ENCODE results near the gene SPTAN1. TPM values are rescaled to one million over a fixed set of nuclear protein-coding genes. Genes with fewer than 3 reads are reported as not detected.

SPTAN1 gene
- total and polyA plus RNA-seq, 2 donors (not counting 3 experiments of a cell fraction or from before 2014, with no cell fraction given) = 408 to 502 TPM

- Histone ChIP-seq H3K4me1 (ENCODE audit: control insufficient read depth, extremely low read depth, insufficient read depth, low read length) (peaks cover 46% of the 10 kb centered on the region), H3K27ac (ENCODE audit: insufficient read depth, low read depth, low read length) (peak overlapping the region; percentile 74), H3K36me3 (ENCODE audit: control insufficient read depth in 2 of 2, extremely low read depth in 1 of 2, insufficient read depth in 2 of 2, low read length in 2 of 2) (no peaks in the 10 kb centered on the region), H3K9me1 (replicated peaks; ENCODE audit: control insufficient read depth, extremely low read depth, insufficient read depth, low read length) (no peaks in the 10 kb centered on the region), H3K9me3 (replicated peaks; ENCODE audit: control insufficient read depth, insufficient read depth, low read length) (no peaks in the 10 kb centered on the region), H2AFZ (ENCODE audit: low read depth, low read length) (peak overlapping the region; percentile 67), H3K4me3 (replicated peaks in 1 of 3; ENCODE audit: insufficient read depth in 1 of 3, low read depth in 1 of 3, low read length in 3 of 3) (peak overlapping the region; percentile 16 to 78 (median 61)), H4K20me1 (replicated peaks; ENCODE audit: control insufficient read depth, extremely low read depth, insufficient read depth, low read length) (peaks cover 3% of the 10 kb centered on the region), H3K79me2 (ENCODE audit: control insufficient read depth, insufficient read depth, low read length) (peaks cover 42% of the 10 kb centered on the region), H3K9ac (replicated peaks; ENCODE audit: extremely low read depth, insufficient read depth, low read length) (peak overlapping the region; percentile 73), H3K27me3 (ENCODE audit: control insufficient read depth in 2 of 2, insufficient read depth in 2 of 2, low read length in 2 of 2) (no peaks in the 10 kb centered on the region), H3K4me2 (ENCODE audit: insufficient read depth, low read length) (peak overlapping the region; percentile 78)
- intact Hi-C loops (cut with micrococcal nuclease) = loop anchor here (1.0 to 10.0 kb wide), 7 partner anchors 13 to 257 kb away; partner anchors contain the start of genes GLE1, ODF2 and SET
- ChIA-PET POLR2A (interaction anchor here (0.6 to 3.0 kb wide), 15 partner anchors 8 to 623 kb away, joined by 3 to 13 read pairs (median 4); partner anchors contain the start of genes CERCAM, ODF2 and URM1), CTCF (interaction anchor here (0.7 to 3.3 kb wide), 11 partner anchors 9 to 132 kb away, joined by 3 to 22 read pairs (median 8); partner anchors contain the start of genes CERCAM and GLE1)
- BruUV-seq (replicated peaks) = TSS peak; percentile 86
- dilution Hi-C loops (cut with MboI; ENCODE audit: extremely low pct_ligation_motif_present, low sequenced_read_pairs) = no loop called here
- peak; percentile 79 for FAIRE-seq
- TF ChIP-seq MYC (IDR thresholded peaks at IDR 0.05; ENCODE audit: low read depth, low read length) (no peak), FOS (IDR thresholded peaks at IDR 0.05; ENCODE audit: borderline replicate concordance, insufficient read depth, low read length) (peak; percentile 26), POLR2AphosphoS5 (IDR thresholded peaks at IDR 0.05; ENCODE audit: insufficient read depth, low read depth, low read length) (no peak), POLR2A (IDR thresholded peaks at IDR 0.05; ENCODE audit: low read depth, low read length) (peak; percentile 21), EZH2 (IDR thresholded peaks at IDR 0.05; ENCODE audit: borderline replicate concordance, low read depth, low read length, severe bottlenecking) (no peak)
- no peak for DNase-seq (ENCODE audit: low read depth, low spot score)
Observed at GRCh38 chr9:128551657-128552152, 682 bp upstream of the SPTAN1 start.

- H3K4me2 ChIP-seq (ENCODE audit: insufficient read depth, low read length) = peak overlapping the region; percentile 98
- peaks cover 3% of the 10 kb centered on the region for H4K20me1 ChIP-seq (replicated peaks; ENCODE audit: control insufficient read depth, extremely low read depth, insufficient read depth, low read length)
- ChIA-PET CTCF (interaction anchor here (0.6 to 2.8 kb wide), 7 partner anchors 11 to 114 kb away, joined by 3 to 12 read pairs (median 4); no protein-coding TSS in a partner anchor), POLR2A (interaction anchor here (1.1 to 3.0 kb wide), 13 partner anchors 9 to 182 kb away, joined by 3 to 13 read pairs (median 6); partner anchors contain the start of genes ODF2 and URM1)
- intact Hi-C loops (cut with micrococcal nuclease) = loop anchor here (1.0 to 10.0 kb wide), 6 partner anchors 48 to 258 kb away; partner anchors contain the start of genes GLE1, ODF2 and SET
- H3K4me1 ChIP-seq (ENCODE audit: control insufficient read depth, extremely low read depth, insufficient read depth, low read length) = peaks cover 56% of the 10 kb centered on the region
- no peaks in the 10 kb centered on the region for H3K9me1 ChIP-seq (replicated peaks; ENCODE audit: control insufficient read depth, extremely low read depth, insufficient read depth, low read length)
- peak overlapping the region; percentile 95 for H3K9ac ChIP-seq (replicated peaks; ENCODE audit: extremely low read depth, insufficient read depth, low read length)
- no peaks in the 10 kb centered on the region for H3K36me3 ChIP-seq (ENCODE audit: control insufficient read depth in 2 of 2, extremely low read depth in 1 of 2, insufficient read depth in 2 of 2, low read length in 2 of 2)
- H2AFZ ChIP-seq (ENCODE audit: low read depth, low read length) = no peak overlapping the region
- FAIRE-seq (no peak), DNase-seq (ENCODE audit: low read depth, low spot score) (peak; percentile 43)
- no TSS peak for BruUV-seq (replicated peaks)
- peak overlapping the region; percentile 78 to 99 (median 92) for H3K4me3 ChIP-seq (replicated peaks in 1 of 3; ENCODE audit: insufficient read depth in 1 of 3, low read depth in 1 of 3, low read length in 3 of 3)
- H3K9me3 ChIP-seq (replicated peaks; ENCODE audit: control insufficient read depth, insufficient read depth, low read length) = no peaks in the 10 kb centered on the region
- H3K27ac ChIP-seq (ENCODE audit: insufficient read depth, low read depth, low read length) = peak overlapping the region; percentile 46
- TF ChIP-seq JUN (IDR thresholded peaks at IDR 0.05; ENCODE audit: borderline replicate concordance, insufficient read depth, insufficient read length, low read depth) (no peak), GATA2 (IDR thresholded peaks at IDR 0.05; ENCODE audit: insufficient read depth, insufficient read length, low read depth, low read length) (no peak), EZH2 (IDR thresholded peaks at IDR 0.05; ENCODE audit: borderline replicate concordance, low read depth, low read length, severe bottlenecking) (no peak), MYC (IDR thresholded peaks at IDR 0.05; ENCODE audit: low read depth, low read length) (no peak), POLR2AphosphoS5 (IDR thresholded peaks at IDR 0.05; ENCODE audit: insufficient read depth, low read depth, low read length) (no peak), FOS (IDR thresholded peaks at IDR 0.05; ENCODE audit: borderline replicate concordance, insufficient read depth, low read length) (no peak), CTCF (IDR thresholded peaks at IDR 0.05; ENCODE audit: extremely low read depth in 1 of 2, insufficient read depth in 1 of 2, low read depth in 1 of 2, low read length in 2 of 2) (no peak)
- H3K79me2 ChIP-seq (ENCODE audit: control insufficient read depth, insufficient read depth, low read length) = peaks cover 50% of the 10 kb centered on the region
- dilution Hi-C loops (cut with MboI; ENCODE audit: extremely low pct_ligation_motif_present, low sequenced_read_pairs) = no loop called here
- no peaks in the 10 kb centered on the region for H3K27me3 ChIP-seq (ENCODE audit: control insufficient read depth in 2 of 2, insufficient read depth in 2 of 2, low read length in 2 of 2)
Observed at GRCh38 chr9:128552744-128553440, 505 bp downstream of the SPTAN1 start.

Data from endothelial cell of umbilical vein (primary cell).